Left lobe of liver (tissue), 2 donors: ENCODE results near the gene RBMS3. TPM values are rescaled to one million over a fixed set of nuclear protein-coding genes. Genes with fewer than 3 reads are reported as not detected.

Source experiments
- ATAC-seq: fragments of 200-7000 bp; cut with Tn5 transposase; one replicate; pipeline ENCODE4 v1.9.1; 2020; ENCODE audit warnings: mild to moderate bottlenecking, moderate library complexity
- DNase-seq: peaks from one replicate; pipeline ENCODE4 v3.0.0-alpha.2; 2020; ENCODE audit warnings: low spot score
- total RNA-seq: library from RNA; stranded (reverse); gene quantifications from one replicate; pipeline ENCODE4 v1.2.1, GENCODE V29; 2021
- donor health status: DM: no; HTN: no; CAD: no; lungs with moderate emphysema.
- donor health status: DM: no; HTN: yes; CAD: no.

Gene RBMS3
- total RNA-seq, 1 donor from 2014 or later = 9.6 TPM

- DNase-seq = no peak
- no peak for ATAC-seq
These were observed 634.1 kb downstream of the RBMS3 start for GRCh38 chr3:29914861-29915524.

- DNase-seq (no peak), ATAC-seq (no peak)
These were observed 638.7 kb downstream of the RBMS3 start for GRCh38 chr3:29919571-29919970.

- no peak for ATAC-seq
- no peak for DNase-seq
These were observed 642.3 kb downstream of the RBMS3 start for GRCh38 chr3:29922992-29923746.

- DNase-seq (no peak), ATAC-seq (no peak)
These were observed 644.1 kb downstream of the RBMS3 start for GRCh38 chr3:29924783-29925561.

- ATAC-seq = no peak
- no peak for DNase-seq
These were observed 645.5 kb downstream of the RBMS3 start for GRCh38 chr3:29926378-29926777.

GRCh38 chr3:29932696-29933325, 651.9 kb downstream of the RBMS3 start:
- ATAC-seq (no peak), DNase-seq (no peak)

GRCh38 chr3:29933802-29934490, 653.1 kb downstream of the RBMS3 start:
- ATAC-seq = no peak
- DNase-seq = no peak

- DNase-seq = no peak
- no peak for ATAC-seq
These were observed 653.9 kb downstream of the RBMS3 start for GRCh38 chr3:29934751-29935150.

- ATAC-seq = no peak
These were observed 655.2 kb downstream of the RBMS3 start for GRCh38 chr3:29936054-29936453.

GRCh38 chr3:29936766-29937165, 655.9 kb downstream of the RBMS3 start:
- ATAC-seq (no peak), DNase-seq (no peak)

More at GRCh38 chr3:29936054-29936453, 655.2 kb downstream of the RBMS3 start:
- DNase-seq = no peak

- ATAC-seq (no peak), DNase-seq (no peak)
These were observed 656.3 kb downstream of the RBMS3 start for GRCh38 chr3:29937185-29937584.

GRCh38 chr3:29940759-29941323, 660.0 kb downstream of the RBMS3 start:
- no peak for ATAC-seq
- DNase-seq = no peak

- DNase-seq (no peak), ATAC-seq (no peak)
These were observed 661.4 kb downstream of the RBMS3 start for GRCh38 chr3:29942297-29942696.

GRCh38 chr3:29949131-29949530, 668.3 kb downstream of the RBMS3 start:
- no peak for ATAC-seq
- no peak for DNase-seq

GRCh38 chr3:29949940-29950616, 669.2 kb downstream of the RBMS3 start:
- ATAC-seq = no peak
- no peak for DNase-seq

- DNase-seq (no peak), ATAC-seq (no peak)
These were observed 671.6 kb downstream of the RBMS3 start for GRCh38 chr3:29952431-29952830.

- DNase-seq (no peak), ATAC-seq (no peak)
These were observed 674.5 kb downstream of the RBMS3 start for GRCh38 chr3:29955413-29955812.

- ATAC-seq (no peak), DNase-seq (no peak)
These were observed 677.9 kb downstream of the RBMS3 start for GRCh38 chr3:29958816-29959215.

GRCh38 chr3:29971895-29972294, 691.0 kb downstream of the RBMS3 start:
- no peak for ATAC-seq
- no peak for DNase-seq
